Measurements from ENCODE around the gene GABRB1. TPM values are rescaled to one million over a fixed set of nuclear protein-coding genes. Genes with fewer than 3 reads are reported as not detected.

Gene GABRB1
- total RNA-seq, 1 experiment from 2014 or later, result not detected

GRCh38 chr4:47120783-47121182, 89.4 kb downstream of the GABRB1 start:
- POLR2A ChIA-PET, result no interaction called here
- no TSS peak for BruUV-seq (replicated peaks)
- DNase-seq (ENCODE audit: low read depth, low spot score), result no peak
- intact Hi-C loops (cut with micrococcal nuclease), result no loop called here
- TF ChIP-seq JUND (IDR thresholded peaks at IDR 0.05), result no peak
- TF ChIP-seq, protein P1, sequence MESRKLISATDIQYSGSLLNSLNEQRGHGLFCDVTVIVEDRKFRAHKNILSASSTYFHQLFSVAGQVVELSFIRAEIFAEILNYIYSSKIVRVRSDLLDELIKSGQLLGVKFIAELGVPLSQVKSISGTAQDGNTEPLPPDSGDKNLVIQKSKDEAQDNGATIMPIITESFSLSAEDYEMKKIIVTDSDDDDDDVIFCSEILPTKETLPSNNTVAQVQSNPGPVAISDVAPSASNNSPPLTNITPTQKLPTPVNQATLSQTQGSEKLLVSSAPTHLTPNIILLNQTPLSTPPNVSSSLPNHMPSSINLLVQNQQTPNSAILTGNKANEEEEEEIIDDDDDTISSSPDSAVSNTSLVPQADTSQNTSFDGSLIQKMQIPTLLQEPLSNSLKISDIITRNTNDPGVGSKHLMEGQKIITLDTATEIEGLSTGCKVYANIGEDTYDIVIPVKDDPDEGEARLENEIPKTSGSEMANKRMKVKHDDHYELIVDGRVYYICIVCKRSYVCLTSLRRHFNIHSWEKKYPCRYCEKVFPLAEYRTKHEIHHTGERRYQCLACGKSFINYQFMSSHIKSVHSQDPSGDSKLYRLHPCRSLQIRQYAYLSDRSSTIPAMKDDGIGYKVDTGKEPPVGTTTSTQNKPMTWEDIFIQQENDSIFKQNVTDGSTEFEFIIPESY (IDR thresholded peaks at IDR 0.05; ENCODE audit: extremely low read depth, insufficient replicate concordance, low read length), result no peak
- TF ChIP-seq ELF1 (IDR thresholded peaks at IDR 0.05; ENCODE audit: borderline replicate concordance, low read depth), result no peak
- TF ChIP-seq YY1 (IDR thresholded peaks at IDR 0.05; ENCODE audit: extremely low read depth, insufficient replicate concordance, low read depth, low read length), result no peak
- TF ChIP-seq, protein P2, sequence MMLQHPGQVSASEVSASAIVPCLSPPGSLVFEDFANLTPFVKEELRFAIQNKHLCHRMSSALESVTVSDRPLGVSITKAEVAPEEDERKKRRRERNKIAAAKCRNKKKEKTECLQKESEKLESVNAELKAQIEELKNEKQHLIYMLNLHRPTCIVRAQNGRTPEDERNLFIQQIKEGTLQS (IDR thresholded peaks at IDR 0.05), result no peak
- no peak for TF ChIP-seq CBX3 (IDR thresholded peaks at IDR 0.05; ENCODE audit: low read depth)
- no peak for TF ChIP-seq EGR1 (IDR thresholded peaks at IDR 0.05; ENCODE audit: low read depth)
- TF ChIP-seq ZFX (IDR thresholded peaks at IDR 0.05), result no peak
- TF ChIP-seq ZNF274 (IDR thresholded peaks at IDR 0.05; ENCODE audit: low read depth, low read length), result no peak
- TF ChIP-seq CEBPB (IDR thresholded peaks at IDR 0.05; ENCODE audit: low read depth), result no peak
- no peak for TF ChIP-seq FOSL1 (IDR thresholded peaks at IDR 0.05; ENCODE audit: low read depth)
- no peak for TF ChIP-seq CTCF (IDR thresholded peaks at IDR 0.05 in 2 of 3, conservative IDR thresholded peaks at IDR 0.05 in 1 of 3; ENCODE audit: borderline replicate concordance in 1 of 3, insufficient read depth in 1 of 3, low read depth in 2 of 3, low read length in 2 of 3)
- no peak for TF ChIP-seq SRF (IDR thresholded peaks at IDR 0.05; ENCODE audit: low read depth)
- TF ChIP-seq POLR2AphosphoS5 (IDR thresholded peaks at IDR 0.05; ENCODE audit: low read depth, low read length), result no peak
- no peak for TF ChIP-seq SP1 (IDR thresholded peaks at IDR 0.05; ENCODE audit: low read depth)
- TF ChIP-seq SIN3A (IDR thresholded peaks at IDR 0.05; ENCODE audit: low read depth), result no peak
- TF ChIP-seq POLR2A (IDR thresholded peaks at IDR 0.05; ENCODE audit: borderline replicate concordance, extremely low read depth, insufficient read depth, insufficient read length), result no peak
- Histone ChIP-seq H3K4me2 (ENCODE audit: low read length) (no peak overlapping the region), H3K9ac (ENCODE audit: low read length) (no peak overlapping the region), H3K36me3 (ENCODE audit: control insufficient read depth in 1 of 2, insufficient read depth in 2 of 2, low read length in 2 of 2) (no peaks in the 10 kb centered on the region), H3K9me3 (ENCODE audit: control insufficient read depth in 1 of 2, insufficient read depth in 1 of 2, low read depth in 1 of 2, low read length in 2 of 2) (no peaks in the 10 kb centered on the region), H3K4me3 (replicated peaks in 1 of 2; ENCODE audit: low read depth in 1 of 2, low read length in 2 of 2) (no peak overlapping the region), H3K79me2 (ENCODE audit: insufficient read depth, low read length) (no peaks in the 10 kb centered on the region), H4K20me1 (ENCODE audit: insufficient read depth) (no peaks in the 10 kb centered on the region), H3K4me1 (ENCODE audit: control insufficient read depth in 1 of 2, insufficient read depth in 2 of 2, low read length in 2 of 2) (no peaks in the 10 kb centered on the region), H3K27me3 (ENCODE audit: insufficient read depth, low read length) (no peaks in the 10 kb centered on the region), H2AFZ (ENCODE audit: low read depth, low read length, poor library complexity, severe bottlenecking) (no peak overlapping the region), H3K9me2 (ENCODE audit: insufficient read depth) (no peaks in the 10 kb centered on the region), H3K27ac (ENCODE audit: low read depth, low read length) (no peak overlapping the region)
- RAD21 ChIA-PET (ENCODE audit: low non-redundant PET in 1 of 2, low total read pairs in 2 of 2, uncharacterized antibody in 2 of 2, unreplicated experiment in 2 of 2), result no interaction called here
- ATAC-seq, result no peak
- CTCF ChIA-PET, result no interaction called here

Measured in HCT116 (cell line).